G401.6 (cell line): ENCODE measurements around the gene DYNC1I1.

Experiments
- FAIRE-seq: peaks from 2 replicates; lab custom pipeline; 2012; peaks lifted over from hg19 to GRCh38; lab: Jason Lieb, UNC

DYNC1I1 gene

GRCh38 chr7:95971716-95972115 lies 199.4 kb downstream of the DYNC1I1 start:
- no peak for FAIRE-seq

GRCh38 chr7:95972523-95972922 lies 200.2 kb downstream of the DYNC1I1 start:
- FAIRE-seq = no peak

GRCh38 chr7:95974108-95974507 lies 201.8 kb downstream of the DYNC1I1 start:
- FAIRE-seq = no peak

- no peak for FAIRE-seq
Observed at GRCh38 chr7:95976369-95977060, 204.2 kb downstream of the DYNC1I1 start.

GRCh38 chr7:95977994-95978393 lies 205.6 kb downstream of the DYNC1I1 start:
- no peak for FAIRE-seq

GRCh38 chr7:95980167-95980566 lies 207.8 kb downstream of the DYNC1I1 start:
- FAIRE-seq = no peak

GRCh38 chr7:95980706-95981105 lies 208.4 kb downstream of the DYNC1I1 start:
- FAIRE-seq = no peak

- FAIRE-seq = no peak
Observed at GRCh38 chr7:95986178-95986764, 213.9 kb downstream of the DYNC1I1 start.

GRCh38 chr7:95989301-95989700 lies 216.9 kb downstream of the DYNC1I1 start:
- no peak for FAIRE-seq

- no peak for FAIRE-seq
Observed at GRCh38 chr7:95993380-95993779, 221.0 kb downstream of the DYNC1I1 start.

- FAIRE-seq = no peak
Observed at GRCh38 chr7:95996174-95996573, 223.8 kb downstream of the DYNC1I1 start.

GRCh38 chr7:95996886-95997285 lies 224.5 kb downstream of the DYNC1I1 start:
- FAIRE-seq = no peak

GRCh38 chr7:95997632-95998031 lies 225.3 kb downstream of the DYNC1I1 start:
- FAIRE-seq = no peak

GRCh38 chr7:95999481-95999880 lies 227.1 kb downstream of the DYNC1I1 start:
- no peak for FAIRE-seq

- no peak for FAIRE-seq
Observed at GRCh38 chr7:96004578-96004977, 232.2 kb downstream of the DYNC1I1 start.

GRCh38 chr7:96005271-96005670 lies 232.9 kb downstream of the DYNC1I1 start:
- no peak for FAIRE-seq

GRCh38 chr7:96009148-96009547 lies 236.8 kb downstream of the DYNC1I1 start:
- no peak for FAIRE-seq

GRCh38 chr7:96013836-96014235 lies 241.5 kb downstream of the DYNC1I1 start:
- FAIRE-seq = no peak

- FAIRE-seq = no peak
Observed at GRCh38 chr7:96014617-96015016, 242.3 kb downstream of the DYNC1I1 start.

- FAIRE-seq = no peak
Observed at GRCh38 chr7:96016056-96016586, 243.8 kb downstream of the DYNC1I1 start.

- no peak for FAIRE-seq
Observed at GRCh38 chr7:96016735-96017134, 244.4 kb downstream of the DYNC1I1 start.

GRCh38 chr7:96017877-96018276 lies 245.5 kb downstream of the DYNC1I1 start:
- no peak for FAIRE-seq

GRCh38 chr7:96021568-96021967 lies 249.2 kb downstream of the DYNC1I1 start:
- FAIRE-seq = no peak

- FAIRE-seq = no peak
Observed at GRCh38 chr7:96023387-96023786, 251.0 kb downstream of the DYNC1I1 start.
